SK-N-SH (cell line): ENCODE measurements around the gene PPP1R37.

Source experiments
- CTCF ChIP-seq: fragments of 200-600 bp; sonication (generic); IDR thresholded peaks from 2 replicates; pipeline ENCODE4 v1.6.1; 2017; ENCODE audit warnings: antibody characterized with exemption, mild to moderate bottlenecking, moderate library complexity
- EZH2phosphoT487 ChIP-seq: fragments of 200-600 bp; sonication (generic); IDR thresholded peaks from 2 replicates; pipeline ENCODE4 v1.6.1; 2017; ENCODE audit warnings: low read depth, mixed run types, mild to moderate bottlenecking, antibody characterized with exemption, moderate library complexity, borderline replicate concordance
- FOXJ3 ChIP-seq: sonication (generic); formaldehyde crosslinking; IDR thresholded peaks from 2 replicates; pipeline ENCODE4 v1.5.1; 2020; ENCODE audit warnings: mild to moderate bottlenecking, missing genetic modification reagents
- GABPA ChIP-seq: IDR thresholded peaks from 2 replicates; pipeline ENCODE4 v1.4.0; 2012; ENCODE audit warnings: low read depth, mild to moderate bottlenecking
- NFIC ChIP-seq: IDR thresholded peaks from 2 replicates; pipeline ENCODE4 v1.4.0; 2012; ENCODE audit warnings: borderline replicate concordance
- RCOR1 ChIP-seq: fragments of 150-350 bp; IDR thresholded peaks from 2 replicates; pipeline ENCODE4 v1.6.1; 2017; ENCODE audit warnings: antibody characterized with exemption, low read length
- SMC3 ChIP-seq: IDR thresholded peaks from 2 replicates; pipeline ENCODE4 v1.6.1; 2012; ENCODE audit warnings: low read depth, low read length, improper control_type of control experiment
- TEAD4 ChIP-seq: IDR thresholded peaks from 2 replicates; pipeline ENCODE4 v1.4.0; 2012; ENCODE audit warnings: mild to moderate bottlenecking, borderline replicate concordance; ENCODE audit not compliant: insufficient read depth
- USF1 ChIP-seq: IDR thresholded peaks from 2 replicates; pipeline ENCODE4 v1.4.0; 2012; ENCODE audit warnings: low read depth, borderline replicate concordance
- USF2 ChIP-seq: fragments of 150-350 bp; IDR thresholded peaks from 2 replicates; pipeline ENCODE4 v1.6.1; 2017; ENCODE audit warnings: antibody characterized with exemption, low read length, low read depth, borderline replicate concordance
- YY1 ChIP-seq: IDR thresholded peaks from 2 replicates; pipeline ENCODE4 v1.4.0; 2012; ENCODE audit warnings: low read depth, mild to moderate bottlenecking

- TF ChIP-seq CTCF (no peak), GABPA (no peak), RCOR1 (no peak), TEAD4 (no peak), YY1 (no peak), NFIC (no peak), SMC3 (no peak), FOXJ3 (CRISPR knock-in tag) (no peak), USF1 (no peak), USF2 (no peak), EZH2phosphoT487 (no peak)
Observed at GRCh38 chr19:45139286-45140143, 46.5 kb downstream of the PPP1R37 start.
